Neutrophil (primary cell): Measurements from ENCODE around the gene PRKCH.

ENCODE experiments used
- H3K27ac ChIP-seq: fragments of 200-600 bp; sonication (generic); 2 replicates; pipeline ENCODE4 v1.5.1; 2016; ENCODE audit warnings: mild to moderate bottlenecking, moderate library complexity
- H3K27me3 ChIP-seq: fragments of 200-600 bp; sonication (generic); 2 replicates; pipeline ENCODE4 v1.6.0; 2016; ENCODE audit warnings: mild to moderate bottlenecking
- H3K36me3 ChIP-seq: fragments of 200-600 bp; sonication (generic); 2 replicates; pipeline ENCODE4 v1.5.1; 2017
- H3K4me1 ChIP-seq, 2 experiments: fragments of 200-600 bp in 1 of 2; sonication (generic) in 1 of 2; 1 replicate in 1 of 2; 2 replicates in 1 of 2; pipeline versions ENCODE4 v1.5.1 to v1.6.1; 2013 to 2016; ENCODE audit warnings: low read depth in 1 of 2, low read length in 1 of 2, mild to moderate bottlenecking in 1 of 2, moderate library complexity in 1 of 2; ENCODE audit not compliant: control insufficient read depth in 1 of 2, insufficient read depth in 1 of 2
- H3K4me3 ChIP-seq, 2 experiments: fragments of 200-600 bp in 1 of 2; sonication (generic) in 1 of 2; 1 replicate in 1 of 2; 2 replicates in 1 of 2; pipeline ENCODE4 v1.5.1; 2013 to 2016; ENCODE audit warnings: low read depth in 1 of 2, low read length in 1 of 2, mild to moderate bottlenecking in 1 of 2, moderate library complexity in 1 of 2
- H3K9me3 ChIP-seq: fragments of 200-600 bp; sonication (generic); 2 replicates; pipeline ENCODE4 v1.5.1; 2016
- TF ChIP-seq, protein P1 (sequence below): fragments of 200-600 bp; sonication (generic); IDR thresholded peaks from 2 replicates; pipeline ENCODE4 v1.5.1; 2016; ENCODE audit warnings: antibody characterized with exemption

Gene PRKCH

DNA sequence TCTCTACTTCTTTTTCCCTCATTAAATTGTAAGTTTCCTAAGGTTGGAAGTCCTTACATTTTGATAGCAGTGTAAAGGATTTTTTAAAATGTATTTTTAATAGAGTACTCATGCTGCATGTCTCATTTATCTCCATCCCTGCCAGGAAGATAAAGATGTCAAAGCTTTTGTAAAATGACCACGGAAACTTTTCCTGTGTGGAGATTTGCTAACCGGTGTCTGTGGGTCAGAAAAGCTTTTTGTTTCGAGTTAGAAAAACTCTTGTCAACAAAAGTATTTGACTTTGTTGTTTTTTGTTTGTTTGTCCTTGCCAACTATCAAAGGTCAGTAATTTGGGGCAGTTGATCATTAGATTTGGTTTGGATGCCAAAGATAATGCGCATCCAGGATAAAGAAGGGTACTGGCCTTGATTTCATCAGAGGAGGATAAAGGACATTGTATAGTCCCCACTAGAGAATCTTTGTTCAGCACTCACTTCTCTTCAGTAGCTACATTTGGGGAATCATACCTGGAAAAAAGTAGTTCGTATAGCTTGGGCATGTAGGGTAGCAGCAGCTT lies 217.2 kb downstream of the PRKCH start:
- H3K36me3 ChIP-seq = no peaks in the 10 kb centered on the region
- H3K27me3 ChIP-seq = no peaks in the 10 kb centered on the region

DNA sequence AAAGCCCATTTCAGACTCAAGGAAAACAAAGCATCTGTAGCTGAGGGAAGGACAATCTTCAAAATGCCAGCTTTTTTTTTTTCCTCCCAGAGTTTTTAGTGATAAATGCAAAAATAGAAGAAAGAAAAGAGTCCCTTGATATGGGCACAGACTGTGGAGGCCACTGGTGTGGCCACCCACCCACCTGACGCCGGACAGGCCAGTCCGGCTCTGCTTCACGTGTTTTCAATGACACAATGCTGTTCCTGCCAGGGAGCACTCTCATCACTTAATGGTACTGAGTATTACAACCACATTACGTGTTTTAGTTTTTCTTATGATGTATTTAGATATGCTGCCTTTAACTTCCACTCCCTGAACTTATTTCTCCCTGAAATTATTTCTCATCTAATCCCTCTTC lies 218.3 kb downstream of the PRKCH start:
- no peaks in the 10 kb centered on the region for H3K36me3 ChIP-seq
- TF ChIP-seq, protein P1, sequence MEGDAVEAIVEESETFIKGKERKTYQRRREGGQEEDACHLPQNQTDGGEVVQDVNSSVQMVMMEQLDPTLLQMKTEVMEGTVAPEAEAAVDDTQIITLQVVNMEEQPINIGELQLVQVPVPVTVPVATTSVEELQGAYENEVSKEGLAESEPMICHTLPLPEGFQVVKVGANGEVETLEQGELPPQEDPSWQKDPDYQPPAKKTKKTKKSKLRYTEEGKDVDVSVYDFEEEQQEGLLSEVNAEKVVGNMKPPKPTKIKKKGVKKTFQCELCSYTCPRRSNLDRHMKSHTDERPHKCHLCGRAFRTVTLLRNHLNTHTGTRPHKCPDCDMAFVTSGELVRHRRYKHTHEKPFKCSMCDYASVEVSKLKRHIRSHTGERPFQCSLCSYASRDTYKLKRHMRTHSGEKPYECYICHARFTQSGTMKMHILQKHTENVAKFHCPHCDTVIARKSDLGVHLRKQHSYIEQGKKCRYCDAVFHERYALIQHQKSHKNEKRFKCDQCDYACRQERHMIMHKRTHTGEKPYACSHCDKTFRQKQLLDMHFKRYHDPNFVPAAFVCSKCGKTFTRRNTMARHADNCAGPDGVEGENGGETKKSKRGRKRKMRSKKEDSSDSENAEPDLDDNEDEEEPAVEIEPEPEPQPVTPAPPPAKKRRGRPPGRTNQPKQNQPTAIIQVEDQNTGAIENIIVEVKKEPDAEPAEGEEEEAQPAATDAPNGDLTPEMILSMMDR = no peak
- no peaks in the 10 kb centered on the region for H3K27me3 ChIP-seq
- H3K4me1 ChIP-seq = peaks cover 12 to 17% of the 10 kb centered on the region in 2 experiments
- no peak overlapping the region for H3K27ac ChIP-seq
- no peak overlapping the region for H3K4me3 ChIP-seq
- no peaks in the 10 kb centered on the region for H3K9me3 ChIP-seq

More for the DNA sequence above, 217.2 kb downstream of the PRKCH start:
- Histone ChIP-seq H3K27ac (no peak overlapping the region), H3K9me3 (no peaks in the 10 kb centered on the region), H3K4me3 (no peak overlapping the region), H3K4me1 (peaks cover 18 to 23% of the 10 kb centered on the region in 2 experiments)
- TF ChIP-seq, protein P1 = no peak

DNA sequence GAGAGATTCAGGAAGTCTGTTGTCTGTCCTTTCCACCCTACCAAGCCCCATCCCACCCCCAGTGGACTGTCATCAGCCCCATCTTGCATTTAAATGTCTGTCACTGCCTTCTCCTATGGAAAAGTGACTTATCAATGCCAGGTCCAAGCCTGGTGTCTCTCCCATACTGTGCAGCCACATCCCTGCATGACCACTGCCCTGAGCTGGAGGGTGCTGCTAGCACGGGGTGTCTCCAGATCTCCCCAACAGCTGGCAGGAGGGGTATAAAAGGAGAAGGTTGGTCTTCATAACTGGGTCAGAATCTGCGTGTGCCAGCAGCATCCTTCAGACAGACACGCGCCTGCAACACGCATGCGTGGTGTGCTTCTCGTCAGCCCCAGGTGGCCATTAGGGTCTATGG lies 219.6 kb downstream of the PRKCH start:
- H3K4me1 ChIP-seq = peaks cover 7 to 15% of the 10 kb centered on the region in 2 experiments
- no peak overlapping the region for H3K4me3 ChIP-seq
- no peaks in the 10 kb centered on the region for H3K36me3 ChIP-seq
- TF ChIP-seq, protein P1 = no peak
- H3K27me3 ChIP-seq = no peaks in the 10 kb centered on the region
- H3K9me3 ChIP-seq = no peaks in the 10 kb centered on the region
- H3K27ac ChIP-seq = no peak overlapping the region

DNA sequence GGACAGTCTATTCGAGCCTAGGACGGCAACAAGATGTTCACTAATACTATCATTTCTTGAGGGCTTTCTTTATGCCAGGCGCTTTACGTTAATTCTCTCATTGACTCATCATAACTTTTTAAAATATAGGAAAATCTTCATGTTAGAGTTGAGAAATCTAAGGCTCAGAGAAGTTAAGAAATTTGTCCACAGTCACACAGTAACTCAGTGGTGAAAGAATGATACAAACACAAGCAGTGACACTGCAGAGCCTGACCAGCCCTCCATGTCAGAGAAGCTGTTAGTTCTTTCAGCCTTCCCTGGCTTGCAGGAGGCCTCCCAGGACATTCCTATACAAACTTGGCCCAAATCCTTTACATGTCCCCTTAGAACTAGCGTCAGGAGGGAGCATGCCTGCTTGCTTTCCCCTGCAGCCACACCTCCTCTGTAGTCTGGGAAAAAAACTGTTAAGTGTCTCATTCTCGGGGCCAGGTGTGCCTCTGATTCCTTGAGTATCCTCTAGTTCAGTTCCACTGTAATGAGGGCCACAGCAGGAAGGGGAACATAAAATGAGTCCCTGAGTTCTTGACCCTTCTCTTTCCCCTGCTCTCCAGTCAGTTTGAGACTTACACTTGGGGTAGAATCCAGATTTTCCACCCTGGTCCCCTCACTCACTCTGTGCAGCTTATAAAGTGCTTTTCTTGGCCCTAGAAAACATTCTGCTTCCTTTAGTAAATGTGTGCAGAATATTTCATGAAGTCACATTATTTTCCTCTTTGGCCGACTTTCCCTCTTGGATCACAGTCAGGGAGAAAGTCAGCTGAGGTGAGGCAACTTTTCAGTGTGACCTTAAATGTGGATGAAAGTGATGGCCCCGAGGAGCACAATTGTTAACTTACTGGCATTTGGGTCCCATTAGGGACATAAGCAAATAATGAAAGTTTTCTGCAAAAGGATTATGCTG lies 221.7 kb downstream of the PRKCH start:
- Histone ChIP-seq H3K36me3 (no peaks in the 10 kb centered on the region), H3K27ac (no peak overlapping the region), H3K4me1 (peaks cover 0 to under 1% of the 10 kb centered on the region in 2 experiments), H3K27me3 (no peaks in the 10 kb centered on the region), H3K9me3 (no peaks in the 10 kb centered on the region), H3K4me3 (no peak overlapping the region)
- TF ChIP-seq, protein P1 = no peak

DNA sequence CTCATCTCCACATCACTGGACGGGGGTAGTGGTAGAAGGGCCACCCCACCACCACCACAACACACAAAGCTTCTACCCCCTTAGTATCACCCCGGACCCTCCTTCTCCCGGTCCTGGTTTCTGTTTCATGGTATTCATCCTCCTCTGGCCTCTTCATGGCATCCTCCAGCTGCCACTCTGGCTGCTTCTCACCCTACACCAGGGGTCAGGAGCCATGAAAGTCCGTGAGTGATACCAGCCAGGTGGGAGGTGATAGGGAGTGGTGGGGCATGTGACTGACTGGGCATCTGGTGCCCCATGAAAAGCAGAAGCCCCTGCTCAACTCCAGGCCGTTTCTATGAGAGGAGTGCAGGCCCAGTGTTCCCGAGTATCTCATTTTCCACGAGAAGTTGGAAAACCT lies 222.6 kb downstream of the PRKCH start:
- Histone ChIP-seq H3K36me3 (no peaks in the 10 kb centered on the region), H3K4me1 (no peaks in the 10 kb centered on the region), H3K27me3 (no peaks in the 10 kb centered on the region), H3K9me3 (no peaks in the 10 kb centered on the region), H3K4me3 (no peak overlapping the region), H3K27ac (no peak overlapping the region)
- TF ChIP-seq, protein P1 = no peak
